Neural progenitor cell (in vitro differentiated cells): ENCODE measurements around the gene EFNA5. TPM values are rescaled to one million over a fixed set of nuclear protein-coding genes. Genes with fewer than 3 reads are reported as not detected.
A peak's percentile ranks its signal among the peaks of the same experiment; 100 is the strongest.

Source experiments
- DNase-seq: peaks from one replicate; pipeline ENCODE4 v3.0.0-alpha.2; 2016; ENCODE audit warnings: low spot score
- H2AFZ ChIP-seq: fragments of 200-600 bp; sonication (generic); replicated peaks from 2 replicates; pipeline ENCODE4 v1.6.1; 2016; ENCODE audit warnings: antibody characterized with exemption
- H3F3A ChIP-seq: fragments of 200-600 bp; sonication (generic); 2 replicates; pipeline ENCODE4 v1.6.1; 2016; ENCODE audit warnings: antibody characterized with exemption, low read depth
- H3K27ac ChIP-seq: fragments of 200-600 bp; sonication (generic); 2 replicates; pipeline ENCODE4 v1.5.1; 2016; ENCODE audit warnings: mild to moderate bottlenecking
- H3K27me3 ChIP-seq: fragments of 200-600 bp; sonication (generic); 2 replicates; pipeline ENCODE4 v1.6.1; 2016; ENCODE audit warnings: mild to moderate bottlenecking, moderate library complexity
- H3K36me3 ChIP-seq: fragments of 200-600 bp; sonication (generic); 2 replicates; pipeline ENCODE4 v1.5.1; 2016
- H3K4me1 ChIP-seq: fragments of 200-600 bp; sonication (generic); 2 replicates; pipeline ENCODE4 v1.6.1; 2016; ENCODE audit warnings: mixed run types
- H3K4me2 ChIP-seq: fragments of 200-600 bp; sonication (generic); 2 replicates; pipeline ENCODE4 v1.6.1; 2016
- H3K4me3 ChIP-seq: fragments of 200-600 bp; sonication (generic); 2 replicates; pipeline ENCODE4 v1.5.1; 2016
- H3K79me2 ChIP-seq: fragments of 200-600 bp; sonication (generic); 2 replicates; pipeline ENCODE4 v1.6.1; 2016; ENCODE audit warnings: low read depth
- H3K9ac ChIP-seq: fragments of 200-600 bp; sonication (generic); 2 replicates; pipeline ENCODE4 v1.6.1; 2016
- H3K9me3 ChIP-seq: fragments of 200-600 bp; sonication (generic); 2 replicates; pipeline ENCODE4 v1.5.1; 2016; ENCODE audit warnings: low read depth
- H4K20me1 ChIP-seq: fragments of 200-600 bp; sonication (generic); 2 replicates; pipeline ENCODE4 v1.6.1; 2016; ENCODE audit warnings: low read depth
- H3K27ac Mint-ChIP-seq: 3 replicates; pipeline ENCODE4 v1.8.0; 2021; ENCODE audit warnings: mixed read lengths
- H3K27me3 Mint-ChIP-seq: 2 replicates; pipeline ENCODE4 v1.8.0; 2022; ENCODE audit warnings: low read depth, mild to moderate bottlenecking, inconsistent platforms, moderate library complexity, mixed read lengths; ENCODE audit not compliant: insufficient read depth
- H3K36me3 Mint-ChIP-seq: 3 replicates; pipeline ENCODE4 v1.8.0; 2021; ENCODE audit warnings: mixed read lengths
- H3K4me1 Mint-ChIP-seq: 3 replicates; pipeline ENCODE4 v1.8.0; 2021; ENCODE audit warnings: mixed read lengths
- H3K4me3 Mint-ChIP-seq: 3 replicates; pipeline ENCODE4 v1.8.0; 2021; ENCODE audit warnings: mild to moderate bottlenecking, moderate library complexity, mixed read lengths
- H3K9me3 Mint-ChIP-seq: 3 replicates; pipeline ENCODE4 v1.8.0; 2020; ENCODE audit warnings: mixed read lengths
- EZH2 ChIP-seq: fragments of 200-600 bp; sonication (generic); IDR thresholded peaks from 2 replicates; pipeline ENCODE4 v1.6.1; 2017; ENCODE audit warnings: antibody characterized with exemption, mild to moderate bottlenecking, moderate library complexity
- EZH2phosphoT487 ChIP-seq: fragments of 200-600 bp; sonication (generic); IDR thresholded peaks from 2 replicates; pipeline ENCODE4 v1.6.1; 2017; ENCODE audit warnings: antibody characterized with exemption
- total RNA-seq: library from RNA; depleted of rRNA; stranded (reverse); fragments of >200 nt; gene quantifications from 2 replicates; pipeline ENCODE4 v1.2.3, GENCODE V29; 2015; ENCODE audit warnings: low replicate concordance
- TF ChIP-seq, protein P1 (sequence below): fragments of 200-600 bp; sonication (generic); IDR thresholded peaks from 2 replicates; pipeline ENCODE4 v1.5.1; 2017; ENCODE audit warnings: antibody characterized with exemption, mild to moderate bottlenecking

EFNA5 gene
- total RNA-seq, 1 donor from 2014 or later, result 105 TPM

DNA sequence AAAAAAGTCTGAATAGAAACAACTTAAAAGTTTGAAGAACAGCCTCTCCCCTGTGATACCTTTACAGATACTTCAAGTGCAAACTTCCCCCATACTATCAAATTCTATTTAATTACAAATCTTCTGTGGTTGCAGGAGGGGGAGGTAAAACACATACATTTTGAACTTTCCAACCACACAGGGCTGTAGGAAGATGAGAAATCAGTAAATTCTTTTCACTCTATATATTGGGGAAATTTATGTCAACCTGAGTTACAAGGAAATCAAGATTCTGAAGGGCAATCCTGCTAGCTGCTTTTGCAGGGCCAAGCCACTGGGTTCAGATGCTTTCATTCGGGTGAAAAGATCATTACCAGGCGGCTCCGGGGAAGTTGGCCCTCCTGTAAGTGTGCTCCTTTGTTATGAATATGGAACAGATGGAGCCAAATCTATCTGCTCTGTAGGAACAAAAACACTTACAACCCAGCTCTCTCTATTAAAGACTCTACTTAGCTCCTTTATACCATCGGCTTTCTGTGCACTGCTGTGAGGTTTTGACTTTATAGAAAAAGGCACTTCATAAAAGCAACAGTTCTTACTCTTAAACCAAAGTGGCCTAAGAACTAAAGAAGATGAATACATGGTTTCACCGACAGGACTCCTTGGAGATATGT lies 269.1 kb downstream of the EFNA5 start:
- Histone ChIP-seq H4K20me1 (peaks cover 99% of the 10 kb centered on the region), H3K4me3 (no peak overlapping the region), H2AFZ (no peak overlapping the region), H3K27me3 (no peaks in the 10 kb centered on the region), H3K36me3 (no peaks in the 10 kb centered on the region), H3K4me1 (peaks cover 52% of the 10 kb centered on the region), H3K9me3 (no peaks in the 10 kb centered on the region), H3K9ac (no peak overlapping the region), H3K27ac (no peak overlapping the region), H3K4me2 (no peak overlapping the region), H3F3A (peaks cover 39% of the 10 kb centered on the region), H3K79me2 (peaks cover 98% of the 10 kb centered on the region)
- Mint-ChIP-seq H3K4me1 (peaks cover 64% of the 10 kb centered on the region), H3K36me3 (peaks cover 13% of the 10 kb centered on the region), H3K27ac (peak overlapping the region; percentile 7), H3K27me3 (no peaks in the 10 kb centered on the region), H3K4me3 (peak overlapping the region; percentile 36), H3K9me3 (peaks cover 4% of the 10 kb centered on the region)
- TF ChIP-seq EZH2phosphoT487 (no peak), EZH2 (no peak)
- TF ChIP-seq, protein P1, sequence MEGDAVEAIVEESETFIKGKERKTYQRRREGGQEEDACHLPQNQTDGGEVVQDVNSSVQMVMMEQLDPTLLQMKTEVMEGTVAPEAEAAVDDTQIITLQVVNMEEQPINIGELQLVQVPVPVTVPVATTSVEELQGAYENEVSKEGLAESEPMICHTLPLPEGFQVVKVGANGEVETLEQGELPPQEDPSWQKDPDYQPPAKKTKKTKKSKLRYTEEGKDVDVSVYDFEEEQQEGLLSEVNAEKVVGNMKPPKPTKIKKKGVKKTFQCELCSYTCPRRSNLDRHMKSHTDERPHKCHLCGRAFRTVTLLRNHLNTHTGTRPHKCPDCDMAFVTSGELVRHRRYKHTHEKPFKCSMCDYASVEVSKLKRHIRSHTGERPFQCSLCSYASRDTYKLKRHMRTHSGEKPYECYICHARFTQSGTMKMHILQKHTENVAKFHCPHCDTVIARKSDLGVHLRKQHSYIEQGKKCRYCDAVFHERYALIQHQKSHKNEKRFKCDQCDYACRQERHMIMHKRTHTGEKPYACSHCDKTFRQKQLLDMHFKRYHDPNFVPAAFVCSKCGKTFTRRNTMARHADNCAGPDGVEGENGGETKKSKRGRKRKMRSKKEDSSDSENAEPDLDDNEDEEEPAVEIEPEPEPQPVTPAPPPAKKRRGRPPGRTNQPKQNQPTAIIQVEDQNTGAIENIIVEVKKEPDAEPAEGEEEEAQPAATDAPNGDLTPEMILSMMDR, result no peak
- no peak for DNase-seq

DNA sequence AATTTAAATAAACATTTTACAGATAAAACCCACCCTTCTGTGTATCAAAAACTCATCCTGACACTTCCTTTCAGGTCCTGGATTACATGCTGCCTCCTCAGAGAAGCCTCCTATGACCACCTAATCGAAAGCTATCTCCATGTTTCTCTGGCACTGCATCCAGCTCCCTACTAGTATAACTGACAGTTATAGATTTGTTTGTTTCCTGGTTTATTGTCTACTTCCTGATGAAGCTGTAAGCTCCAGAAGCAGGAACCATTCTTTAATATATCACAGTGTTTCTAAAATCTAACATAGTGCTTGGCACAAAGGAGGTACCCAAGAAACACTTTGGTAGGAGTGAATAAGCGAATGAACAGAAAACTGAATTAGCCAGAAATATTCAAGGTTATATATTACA lies 270.4 kb downstream of the EFNA5 start:
- TF ChIP-seq EZH2phosphoT487, result no peak
- no peak for TF ChIP-seq EZH2
- TF ChIP-seq, protein P1, result no peak
- peaks cover 100% of the 10 kb centered on the region for H4K20me1 ChIP-seq
- H3K27ac ChIP-seq, result no peak overlapping the region
- H3K4me1 ChIP-seq, result peaks cover 61% of the 10 kb centered on the region
- peaks cover 33% of the 10 kb centered on the region for H3F3A ChIP-seq
- Mint-ChIP-seq H3K9me3 (peaks cover 4% of the 10 kb centered on the region), H3K4me3 (no peak overlapping the region), H3K4me1 (peaks cover 73% of the 10 kb centered on the region), H3K27me3 (peaks cover 2% of the 10 kb centered on the region), H3K36me3 (peaks cover 12% of the 10 kb centered on the region), H3K27ac (peak overlapping the region; percentile 82)
- no peaks in the 10 kb centered on the region for H3K36me3 ChIP-seq
- H3K9ac ChIP-seq, result no peak overlapping the region
- H3K4me3 ChIP-seq, result no peak overlapping the region
- no peak overlapping the region for H3K4me2 ChIP-seq
- no peak for DNase-seq
- peaks cover 100% of the 10 kb centered on the region for H3K79me2 ChIP-seq
- H3K9me3 ChIP-seq, result no peaks in the 10 kb centered on the region
- H2AFZ ChIP-seq, result no peak overlapping the region
- no peaks in the 10 kb centered on the region for H3K27me3 ChIP-seq

DNA sequence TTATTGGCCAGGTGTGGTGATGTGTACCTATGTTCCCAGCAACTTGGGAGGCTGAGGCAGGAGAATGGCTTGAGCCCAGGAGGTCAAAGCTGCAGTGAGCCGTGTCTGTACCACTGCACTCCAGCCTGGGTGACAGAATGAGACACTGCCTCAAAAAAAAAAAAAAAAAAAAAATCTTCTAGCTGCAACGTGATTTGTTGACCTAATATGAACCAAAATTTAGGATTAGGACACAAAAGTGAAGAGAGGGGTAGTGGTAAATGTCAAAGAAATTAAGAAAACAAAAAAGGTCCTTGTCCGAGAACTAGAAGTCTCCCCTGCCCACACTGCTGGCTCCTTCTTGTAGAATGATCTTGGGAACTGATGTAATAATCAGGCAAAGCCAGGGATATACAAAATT lies 272.0 kb downstream of the EFNA5 start:
- Histone ChIP-seq H3K9ac (no peak overlapping the region), H3K27ac (peak overlapping the region; percentile 42), H3K4me3 (no peak overlapping the region), H4K20me1 (peaks cover 100% of the 10 kb centered on the region), H3K36me3 (no peaks in the 10 kb centered on the region), H3K4me1 (peaks cover 61% of the 10 kb centered on the region), H3F3A (peaks cover 21% of the 10 kb centered on the region), H3K79me2 (peaks cover 100% of the 10 kb centered on the region), H3K4me2 (no peak overlapping the region), H3K9me3 (no peaks in the 10 kb centered on the region), H2AFZ (no peak overlapping the region), H3K27me3 (no peaks in the 10 kb centered on the region)
- H3K36me3 Mint-ChIP-seq, result peaks cover 15% of the 10 kb centered on the region
- DNase-seq, result no peak
- H3K4me3 Mint-ChIP-seq, result no peak overlapping the region
- TF ChIP-seq, protein P1, result no peak
- no peak for TF ChIP-seq EZH2
- TF ChIP-seq EZH2phosphoT487, result no peak
- H3K27ac Mint-ChIP-seq, result no peak overlapping the region
- H3K9me3 Mint-ChIP-seq, result peaks cover 4% of the 10 kb centered on the region
- peaks cover 2% of the 10 kb centered on the region for H3K27me3 Mint-ChIP-seq
- H3K4me1 Mint-ChIP-seq, result peaks cover 71% of the 10 kb centered on the region
